DND-41 (cell line): ENCODE results near the gene MIGA1.

Source experiments
- CTCF ChIP-seq: IDR thresholded peaks from 2 replicates; pipeline ENCODE4 v1.5.1; 2012; ENCODE audit warnings: borderline replicate concordance, low read length, moderate library complexity, mild to moderate bottlenecking; ENCODE audit not compliant: poor library complexity, severe bottlenecking; ENCODE audit errors: extremely low read depth
- EZH2 ChIP-seq: IDR thresholded peaks from 3 replicates; pipeline ENCODE4 v1.6.1; 2012; ENCODE audit warnings: borderline replicate concordance, low read depth, mild to moderate bottlenecking, moderate library complexity, low read length, inconsistent platforms; ENCODE audit not compliant: severe bottlenecking

GRCh38 chr1:77857552-77857951, 78.1 kb downstream of the MIGA1 start:
- TF ChIP-seq CTCF: no peak
- TF ChIP-seq EZH2: no peak
